MCF 10A (cell line): Measurements from ENCODE around the gene CDC5L. TPM values are rescaled to one million over a fixed set of nuclear protein-coding genes. Genes with fewer than 3 reads are reported as not detected.
A peak's percentile ranks its signal among the peaks of the same experiment; 100 is the strongest.

Source experiments
- BruUV-seq: library from RNA; stranded (reverse); fragments of 400-500 nt; replicated peaks from 2 replicates; lab custom pipeline; 2021; lab: Mats Ljungman, UMichigan
- CTCF ChIA-PET: fragments of 300-600 bp; sonication (Branson Sonifier 250); formaldehyde crosslinking; extraction: SDS; loops from one replicate; lab custom pipeline; 2021; ENCODE audit warnings: antibody characterized with exemption, inconsistent platforms; lab: Yijun Ruan, JAX
- POLR2A ChIA-PET: fragments of 300-600, 350-650 bp; sonication (Branson Sonifier 250); formaldehyde crosslinking; extraction: SDS; loops from one replicate; lab custom pipeline; 2020; ENCODE audit warnings: antibody characterized with exemption, inconsistent platforms; lab: Yijun Ruan, JAX
- DNase-seq: peaks from one replicate; pipeline ENCODE4 v3.0.0-alpha.2; 2018; ENCODE audit not compliant: unreplicated experiment
- H3K27ac Mint-ChIP-seq: one replicate; pipeline ENCODE4 v1.8.0; 2022; ENCODE audit warnings: mild to moderate bottlenecking, low read depth, mixed read lengths; ENCODE audit not compliant: unreplicated experiment
- H3K27me3 Mint-ChIP-seq: one replicate; pipeline ENCODE4 v1.8.0; 2022; ENCODE audit warnings: mixed read lengths; ENCODE audit not compliant: insufficient read depth, unreplicated experiment
- H3K36me3 Mint-ChIP-seq: one replicate; pipeline ENCODE4 v1.8.0; 2022; ENCODE audit warnings: mild to moderate bottlenecking, moderate library complexity, mixed read lengths; ENCODE audit not compliant: insufficient read depth, unreplicated experiment
- H3K4me1 Mint-ChIP-seq: one replicate; pipeline ENCODE4 v1.8.0; 2022; ENCODE audit warnings: mixed read lengths; ENCODE audit not compliant: insufficient read depth, unreplicated experiment
- H3K4me3 Mint-ChIP-seq: one replicate; pipeline ENCODE4 v1.8.0; 2022; ENCODE audit warnings: mild to moderate bottlenecking, moderate library complexity, mixed read lengths; ENCODE audit not compliant: unreplicated experiment
- H3K9me3 Mint-ChIP-seq: one replicate; pipeline ENCODE4 v1.8.0; 2022; ENCODE audit warnings: mixed read lengths; ENCODE audit not compliant: unreplicated experiment
- CTCF ChIP-seq: fragments of 200-600 bp; IDR thresholded peaks from one replicate; pipeline ENCODE4 v1.8.0; 2022; ENCODE audit warnings: antibody characterized with exemption, mild to moderate bottlenecking; ENCODE audit not compliant: unreplicated experiment
- intact Hi-C: fragments of 100-400 bp; cut with micrococcal nuclease; formaldehyde crosslinking; loops from 2 replicates; pipeline ENCODE4 v1.14.1; 2022
- total RNA-seq: library from RNA; stranded (reverse); gene quantifications from 2 replicates; pipeline ENCODE4 v1.2.3, GENCODE V29; 2022

Gene CDC5L
- total RNA-seq, 1 experiment from 2014 or later = 23.1 TPM

GRCh38 chr6:44353336-44353735 is 34.2 kb upstream of the CDC5L start:
- intact Hi-C loops = no loop called here
- Mint-ChIP-seq H3K27ac (no peak overlapping the region), H3K36me3 (no peaks in the 10 kb centered on the region), H3K4me3 (no peak overlapping the region), H3K27me3 (peaks cover 29% of the 10 kb centered on the region), H3K9me3 (no peaks in the 10 kb centered on the region), H3K4me1 (no peaks in the 10 kb centered on the region)
- peak; percentile 13 for DNase-seq
- POLR2A ChIA-PET = no interaction called here
- no peak for TF ChIP-seq CTCF
- CTCF ChIA-PET = interaction anchor here (0.6 kb wide), 1 partner anchor 16 kb away, joined by 6 read pairs; no protein-coding TSS in a partner anchor
- BruUV-seq = no TSS peak

GRCh38 chr6:44355640-44356039 is 31.9 kb upstream of the CDC5L start:
- DNase-seq = no peak
- Mint-ChIP-seq H3K36me3 (no peaks in the 10 kb centered on the region), H3K9me3 (no peaks in the 10 kb centered on the region), H3K27me3 (peaks cover 47% of the 10 kb centered on the region), H3K27ac (no peak overlapping the region), H3K4me3 (no peak overlapping the region), H3K4me1 (no peaks in the 10 kb centered on the region)
- intact Hi-C loops = no loop called here
- TF ChIP-seq CTCF = no peak
- ChIA-PET CTCF (interaction anchor here (0.5 to 1.2 kb wide), 3 partner anchors 10 to 92 kb away, joined by 3 read pairs; partner anchors contain the start of gene AARS2), POLR2A (interaction anchor here (0.6 kb wide), 1 partner anchor 15 kb away, joined by 3 read pairs; no protein-coding TSS in a partner anchor)
- no TSS peak for BruUV-seq

- peaks cover 47% of the 10 kb centered on the region for H3K27me3 Mint-ChIP-seq
- intact Hi-C loops = no loop called here
- DNase-seq = no peak
- ChIA-PET CTCF (interaction anchor here (1.1 to 1.2 kb wide), 2 partner anchors 9 to 42 kb away, joined by 3 read pairs; no protein-coding TSS in a partner anchor), POLR2A (no interaction called here)
- no peaks in the 10 kb centered on the region for H3K9me3 Mint-ChIP-seq
- H3K36me3 Mint-ChIP-seq = no peaks in the 10 kb centered on the region
- no peak overlapping the region for H3K27ac Mint-ChIP-seq
- TF ChIP-seq CTCF = no peak
- no TSS peak for BruUV-seq
- no peak overlapping the region for H3K4me3 Mint-ChIP-seq
- H3K4me1 Mint-ChIP-seq = no peaks in the 10 kb centered on the region
Measured at GRCh38 chr6:44356487-44356886, 31.0 kb upstream of the CDC5L start.

- Mint-ChIP-seq H3K4me3 (no peak overlapping the region), H3K9me3 (no peaks in the 10 kb centered on the region), H3K27me3 (peaks cover 59% of the 10 kb centered on the region), H3K4me1 (peaks cover 4% of the 10 kb centered on the region), H3K36me3 (no peaks in the 10 kb centered on the region), H3K27ac (no peak overlapping the region)
- BruUV-seq = no TSS peak
- DNase-seq = no peak
- intact Hi-C loops = no loop called here
- no peak for TF ChIP-seq CTCF
- ChIA-PET CTCF (no interaction called here), POLR2A (no interaction called here)
Measured at GRCh38 chr6:44359973-44360372, 27.5 kb upstream of the CDC5L start.
